Keratinocyte (primary cell): ENCODE data around the gene GCNT3. TPM values are rescaled to one million over a fixed set of nuclear protein-coding genes. Genes with fewer than 3 reads are reported as not detected.

Experiments used
- DNase-seq: peaks from one replicate; pipeline ENCODE4 v3.0.0-alpha.2; 2011; ENCODE audit warnings: low read depth, missing footprints, low spot score
- FAIRE-seq: peaks from 2 replicates; lab custom pipeline; 2011; peaks lifted over from hg19 to GRCh38; lab: Jason Lieb, UNC
- H2AFZ ChIP-seq: 2 replicates; pipeline ENCODE4 v1.6.0; 2012; ENCODE audit warnings: low read length, control low read depth, inconsistent platforms; ENCODE audit not compliant: control insufficient read depth
- H3K27ac ChIP-seq: 2 replicates; pipeline ENCODE4 v1.5.1; 2011; ENCODE audit warnings: low read length; ENCODE audit not compliant: control insufficient read depth, insufficient read depth
- H3K27me3 ChIP-seq: 3 replicates; pipeline ENCODE4 v1.6.0; 2011; ENCODE audit warnings: low read length; ENCODE audit not compliant: control insufficient read depth, insufficient read depth; ENCODE audit errors: extremely low read depth
- H3K36me3 ChIP-seq, 2 experiments: 2 replicates in 1 of 2; 3 replicates in 1 of 2; pipeline ENCODE4 v1.5.1; 2011; ENCODE audit warnings: low read length in 2 of 2, mild to moderate bottlenecking in 1 of 2; ENCODE audit not compliant: control insufficient read depth in 2 of 2, insufficient read depth in 2 of 2; ENCODE audit errors: extremely low read depth in 1 of 2
- H3K4me1 ChIP-seq: 3 replicates; pipeline ENCODE4 v1.5.1; 2011; ENCODE audit warnings: low read length; ENCODE audit not compliant: control insufficient read depth, insufficient read depth; ENCODE audit errors: extremely low read depth
- H3K4me2 ChIP-seq: 3 replicates; pipeline ENCODE4 v1.6.0; 2011; ENCODE audit warnings: low read depth, low read length; ENCODE audit not compliant: control insufficient read depth, insufficient read depth; ENCODE audit errors: extremely low read depth
- H3K4me3 ChIP-seq, 3 experiments: fragments of 200-600 bp in 1 of 3; sonication (generic) in 1 of 3; 2 replicates in 2 of 3; 3 replicates in 1 of 3; pipeline ENCODE4 v1.5.1; 2011 to 2016; ENCODE audit warnings: low read length in 3 of 3, mild to moderate bottlenecking in 3 of 3, control low read depth in 2 of 3, inconsistent platforms in 1 of 3, low read depth in 1 of 3, mixed read lengths in 1 of 3, mixed run types in 1 of 3, moderate library complexity in 1 of 3; ENCODE audit not compliant: control insufficient read depth in 2 of 3, insufficient read depth in 2 of 3; ENCODE audit errors: extremely low read depth in 1 of 3
- H3K79me2 ChIP-seq: 2 replicates; pipeline ENCODE4 v1.6.0; 2012; ENCODE audit warnings: low read length; ENCODE audit not compliant: control insufficient read depth, insufficient read depth
- H3K9ac ChIP-seq: 3 replicates; pipeline ENCODE4 v1.6.0; 2011; ENCODE audit warnings: low read length; ENCODE audit not compliant: control insufficient read depth, insufficient read depth; ENCODE audit errors: extremely low read depth
- H3K9me1 ChIP-seq: 3 replicates; pipeline ENCODE4 v1.6.0; 2011; ENCODE audit warnings: low read length; ENCODE audit not compliant: control insufficient read depth, insufficient read depth; ENCODE audit errors: extremely low read depth
- H3K9me3 ChIP-seq: 2 replicates; pipeline ENCODE4 v1.5.1; 2012; ENCODE audit warnings: low read depth, low read length; ENCODE audit not compliant: control insufficient read depth
- H4K20me1 ChIP-seq: 3 replicates; pipeline ENCODE4 v1.6.0; 2011; ENCODE audit warnings: low read length; ENCODE audit not compliant: control insufficient read depth, insufficient read depth; ENCODE audit errors: extremely low read depth
- CTCF ChIP-seq, 3 experiments: IDR thresholded peaks in 1 of 3; conservative IDR thresholded peaks in 1 of 3; optimal IDR thresholded peaks in 1 of 3; 2 replicates in 2 of 3; 3 replicates in 1 of 3; pipeline versions ENCODE3 to v1.5.1; 2011; ENCODE audit warnings: low read length in 3 of 3, mild to moderate bottlenecking in 3 of 3, moderate library complexity in 2 of 3, control low read depth in 1 of 3, inconsistent platforms in 1 of 3; ENCODE audit not compliant: insufficient read depth in 2 of 3; ENCODE audit errors: extremely low read depth in 1 of 3
- EZH2 ChIP-seq: IDR thresholded peaks from one replicate; pipeline ENCODE4 v1.6.1; 2012; ENCODE audit warnings: inconsistent platforms, mild to moderate bottlenecking, low read length, moderate library complexity
- dilution Hi-C: fragments of 300-500 bp; cut with MboI; formaldehyde crosslinking; loops from one replicate; pipeline ENCODE4 v1.7.0; 2020; ENCODE audit warnings: low sequenced_read_pairs; ENCODE audit not compliant: extremely low pct_ligation_motif_present
- polyA plus RNA-seq, 5 experiments: library from polyadenylated mRNA; depleted of rRNA in 3 of 5; stranded (reverse) in 3 of 5; stranded (forward) in 1 of 5; unstranded in 1 of 5; fragments of >200 nt; gene quantifications; 1 replicate in 1 of 5; 2 replicates in 3 of 5; 3 replicates in 1 of 5; pipeline versions ENCODE4 v1.2.1 to v1.2.3, GENCODE V29; 2011 to 2012; ENCODE audit warnings: missing spikeins in 2 of 5, low read depth in 1 of 5, low replicate concordance in 1 of 5

GCNT3 gene
- polyA plus RNA-seq, 1 donor (not counting 4 experiments of a cell fraction or from before 2014, with no cell fraction given), result 0.26 TPM

GRCh38 chr15:59657635-59658125, 46.1 kb downstream of the GCNT3 start:
- Histone ChIP-seq H3K27ac (no peak overlapping the region), H3K36me3 (peaks cover 0 to 3% of the 10 kb centered on the region in 2 experiments), H3K9ac (no peak overlapping the region), H3K79me2 (peaks cover 46% of the 10 kb centered on the region), H3K4me3 (peak overlapping the region; percentile 84 to 97 (median 89)), H3K9me3 (no peaks in the 10 kb centered on the region), H3K9me1 (no peaks in the 10 kb centered on the region), H3K4me1 (peaks cover 9% of the 10 kb centered on the region), H4K20me1 (no peaks in the 10 kb centered on the region), H3K4me2 (peak overlapping the region; percentile 62), H2AFZ (peak overlapping the region; percentile 52), H3K27me3 (no peaks in the 10 kb centered on the region)
- no peak for DNase-seq
- peak; percentile 71 for FAIRE-seq
- dilution Hi-C loops, result no loop called here
- TF ChIP-seq EZH2, result no peak
- TF ChIP-seq CTCF (optimal IDR thresholded peaks at IDR 0.05 in 1 of 3, IDR thresholded peaks at IDR 0.05 in 1 of 3, conservative IDR thresholded peaks at IDR 0.05 in 1 of 3; ENCODE audit: extremely low read depth in 1 of 3, insufficient read depth in 2 of 3, low read length in 3 of 3), result no peak

DNA sequence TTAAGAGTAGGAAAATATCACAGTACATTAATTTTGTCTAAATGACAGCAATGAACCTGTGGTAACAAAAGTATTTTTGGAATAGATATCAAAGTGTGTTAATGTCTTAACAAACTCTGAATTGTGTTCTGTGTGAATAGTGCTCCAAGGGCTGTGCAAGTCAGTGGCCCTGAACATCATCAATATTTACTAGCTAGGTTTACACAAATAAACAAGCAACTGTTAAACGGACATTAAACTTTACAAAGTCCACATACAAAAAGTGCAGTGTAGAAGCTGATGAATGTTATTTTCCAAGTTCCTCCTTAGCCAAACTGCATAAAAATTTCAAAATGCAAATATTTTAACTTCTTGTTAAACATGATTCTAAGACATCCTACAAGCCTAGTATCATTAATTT, 47.8 kb downstream of the GCNT3 start:
- no peak for TF ChIP-seq CTCF (optimal IDR thresholded peaks at IDR 0.05 in 1 of 3, IDR thresholded peaks at IDR 0.05 in 1 of 3, conservative IDR thresholded peaks at IDR 0.05 in 1 of 3; ENCODE audit: extremely low read depth in 1 of 3, insufficient read depth in 2 of 3, low read length in 3 of 3)
- TF ChIP-seq EZH2, result no peak
- peaks cover 0 to 2% of the 10 kb centered on the region in 2 experiments for H3K36me3 ChIP-seq
- no peak overlapping the region for H3K4me2 ChIP-seq
- peaks cover 29% of the 10 kb centered on the region for H3K79me2 ChIP-seq
- FAIRE-seq (peak; percentile 59), DNase-seq (no peak)
- no peaks in the 10 kb centered on the region for H3K9me3 ChIP-seq
- peaks cover 9% of the 10 kb centered on the region for H3K4me1 ChIP-seq
- no peak overlapping the region for H3K4me3 ChIP-seq
- H3K27me3 ChIP-seq, result no peaks in the 10 kb centered on the region
- no peak overlapping the region for H3K9ac ChIP-seq
- no peak overlapping the region for H3K27ac ChIP-seq
- no peaks in the 10 kb centered on the region for H3K9me1 ChIP-seq
- dilution Hi-C loops, result no loop called here
- no peak overlapping the region for H2AFZ ChIP-seq
- H4K20me1 ChIP-seq, result no peaks in the 10 kb centered on the region
